NCI-H146 (cell line): Measurements from ENCODE around the gene KIF2C.
"Not testable (repeated sequence)": the region's sequence is repeated elsewhere in the genome, so short reads cannot be mapped to it uniquely, and the experiment has no call there.

Source experiments
- DNase-seq: peaks from one replicate; lab custom pipeline; 2025; lab: John Stamatoyannopoulos, UW

KIF2C gene

GRCh38 chr1:44812822-44813543, 73.3 kb downstream of the KIF2C start:
- no peak for DNase-seq

GRCh38 chr1:44815926-44816325, 76.3 kb downstream of the KIF2C start:
- not testable (repeated sequence) for DNase-seq

GRCh38 chr1:44817307-44817706, 77.7 kb downstream of the KIF2C start:
- DNase-seq = no peak
